Naive thymus-derived CD8-positive, alpha-beta T cell (primary cell): Measurements from ENCODE around the gene ESRP2. TPM values are rescaled to one million over a fixed set of nuclear protein-coding genes. Genes with fewer than 3 reads are reported as not detected.

Experiments
- ATAC-seq, 2 donors: fragments of 150-1000 bp; cut with Tn5 transposase in 1 of 2; sonication (Bioruptor Pico), chemical (Tn5 transposase) in 1 of 2; 1 replicate in 1 of 2; 2 replicates in 1 of 2; pipeline ENCODE4 v1.10.0; 2021; ENCODE audit warnings: mild to moderate bottlenecking in 2 of 2, moderate library complexity in 2 of 2
- POLR2A ChIA-PET: fragments of 350-600 bp; sonication (Branson Sonifier 250); formaldehyde crosslinking; loops from one replicate; lab custom pipeline; 2021; ENCODE audit warnings: antibody characterized with exemption; lab: Charles Lee
- DNase-seq, 10 donors: peaks; one replicate each; pipeline versions ENCODE4 v3.0.0 to v3.0.0-alpha.2; 2020 to 2022
- H3K27ac Mint-ChIP-seq, 10 donors: one replicate each; pipeline ENCODE4 v1.8.0; 2020 to 2022; ENCODE audit warnings: mild to moderate bottlenecking in 10 of 10, mixed read lengths in 10 of 10, moderate library complexity in 4 of 10, inconsistent platforms in 1 of 10
- H3K27me3 Mint-ChIP-seq, 5 donors: one replicate each; pipeline ENCODE4 v1.8.0; 2021 to 2022; ENCODE audit warnings: mixed read lengths in 5 of 5
- H3K36me3 Mint-ChIP-seq, 3 donors: one replicate each; pipeline ENCODE4 v1.8.0; 2020 to 2022; ENCODE audit warnings: mixed read lengths in 3 of 3, mild to moderate bottlenecking in 2 of 3, inconsistent platforms in 1 of 3
- H3K4me1 Mint-ChIP-seq, 4 donors: one replicate each; pipeline ENCODE4 v1.8.0; 2021 to 2022; ENCODE audit warnings: mixed read lengths in 4 of 4
- H3K4me3 Mint-ChIP-seq, 10 donors: one replicate each; pipeline ENCODE4 v1.8.0; 2020 to 2022; ENCODE audit warnings: mild to moderate bottlenecking in 10 of 10, mixed read lengths in 10 of 10, moderate library complexity in 6 of 10, inconsistent platforms in 1 of 10
- H3K9me3 Mint-ChIP-seq, 9 donors: one replicate each; pipeline ENCODE4 v1.8.0; 2020 to 2022; ENCODE audit warnings: mixed read lengths in 9 of 9, mild to moderate bottlenecking in 3 of 9, inconsistent platforms in 1 of 9, moderate library complexity in 1 of 9
- polyA plus RNA-seq, 3 donors: library from polyadenylated mRNA; unstranded; fragments of 300-500 nt; fragmentation: Illumina TruSeq; gene quantifications; one replicate each; pipeline ENCODE4 v1.2.3, GENCODE V29; 2021
- total RNA-seq, 8 experiments: library from RNA in 2 of 8; stranded (reverse) in 2 of 8; gene quantifications; one replicate each; pipeline ENCODE4 v1.2.3 and lab custom pipeline; 2021 to 2026

ESRP2 gene
- total and polyA plus RNA-seq, 5 experiments from 2014 or later: 0.22 to 0.64 (median 0.36) TPM; not detected in 2

DNA sequence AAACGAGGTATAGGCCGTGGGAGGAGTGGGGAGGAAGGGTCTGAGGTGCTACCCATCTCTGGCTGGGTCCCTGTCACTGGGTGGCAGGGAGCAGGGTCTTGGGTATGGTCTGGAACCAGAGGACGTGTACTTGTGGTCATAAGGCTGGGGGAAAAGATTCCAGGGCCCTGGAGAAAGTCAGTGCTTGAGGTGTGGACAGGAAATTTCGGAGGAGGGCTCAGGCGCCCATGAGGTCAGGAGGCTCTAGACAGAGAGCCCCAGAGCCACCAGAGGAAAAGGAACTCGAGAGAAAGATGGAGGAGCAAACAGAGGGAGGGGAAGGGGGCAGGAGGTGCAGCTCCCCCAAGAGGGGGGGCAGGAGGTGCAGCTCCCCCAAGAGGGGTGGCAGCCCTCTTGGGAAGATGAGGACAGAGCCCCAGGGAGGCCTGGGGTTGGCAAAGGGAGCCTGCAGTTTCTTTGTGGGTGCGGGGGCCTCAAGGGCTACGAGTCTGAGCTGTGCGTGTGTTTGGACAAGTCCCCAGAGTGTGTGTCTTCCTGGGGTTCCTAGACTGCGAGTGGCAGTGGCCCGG lies 27.7 kb upstream of the ESRP2 start:
- Mint-ChIP-seq H3K4me3 (peak overlapping the region; percentile 93 to 98 (median 95)), H3K4me1 (peaks cover 30 to 57% (median 50%) of the 10 kb centered on the region in 4 donors), H3K9me3 (no peaks in the 10 kb centered on the region), H3K27ac (peak overlapping the region; percentile 89 to 99 (median 98)), H3K27me3 (no peaks in the 10 kb centered on the region), H3K36me3 (peaks cover 0 to 22% (median 0%) of the 10 kb centered on the region in 3 donors)
- POLR2A ChIA-PET: interaction anchor here (0.9 to 40.3 kb wide), 11 partner anchors 11 to 179 kb away, joined by 3 to 1294 read pairs (median 6); partner anchors contain the start of genes NFATC3, PLA2G15, PRMT7 and SLC7A6OS
- no peak for DNase-seq
- no peak for ATAC-seq

DNA sequence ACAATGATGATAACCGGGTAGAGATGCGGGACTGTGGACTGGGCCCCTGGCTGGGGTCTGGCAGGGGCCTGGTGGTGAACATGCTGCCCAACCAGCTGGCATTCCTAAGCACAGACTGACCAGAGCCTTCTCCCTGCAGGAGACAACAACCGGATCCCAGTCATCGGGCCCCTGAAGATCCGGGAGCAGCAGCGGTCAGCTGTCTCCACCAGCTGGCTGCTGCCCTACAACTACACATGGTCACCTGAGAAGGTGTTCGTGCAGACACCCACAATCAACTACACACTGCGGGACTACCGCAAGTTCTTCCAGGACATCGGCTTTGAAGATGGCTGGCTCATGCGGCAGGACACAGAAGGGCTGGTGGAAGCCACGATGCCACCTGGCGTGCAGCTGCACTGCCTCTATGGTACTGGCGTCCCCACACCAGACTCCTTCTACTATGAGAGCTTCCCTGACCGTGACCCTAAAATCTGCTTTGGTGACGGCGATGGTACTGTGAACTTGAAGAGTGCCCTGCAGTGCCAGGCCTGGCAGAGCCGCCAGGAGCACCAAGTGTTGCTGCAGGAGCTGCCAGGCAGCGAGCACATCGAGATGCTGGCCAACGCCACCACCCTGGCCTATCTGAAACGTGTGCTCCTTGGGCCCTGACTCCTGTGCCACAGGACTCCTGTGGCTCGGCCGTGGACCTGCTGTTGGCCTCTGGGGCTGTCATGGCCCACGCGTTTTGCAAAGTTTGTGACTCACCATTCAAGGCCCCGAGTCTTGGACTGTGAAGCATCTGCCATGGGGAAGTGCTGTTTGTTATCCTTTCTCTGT lies 23.3 kb upstream of the ESRP2 start:
- ATAC-seq: no peak
- Mint-ChIP-seq H3K27ac (peak overlapping the region in 2 of 10 donors; percentile 9 to 27), H3K36me3 (peaks cover 0 to 24% (median 4%) of the 10 kb centered on the region in 3 donors), H3K4me3 (no peak overlapping the region), H3K9me3 (no peaks in the 10 kb centered on the region), H3K27me3 (no peaks in the 10 kb centered on the region), H3K4me1 (peaks cover 14 to 37% (median 23%) of the 10 kb centered on the region in 4 donors)
- DNase-seq: no peak
- POLR2A ChIA-PET: interaction anchor here (0.7 to 40.3 kb wide), 5 partner anchors 17 to 76 kb away, joined by 3 to 1294 read pairs (median 4); partner anchors contain the start of genes PRMT7 and SLC7A6OS

DNA sequence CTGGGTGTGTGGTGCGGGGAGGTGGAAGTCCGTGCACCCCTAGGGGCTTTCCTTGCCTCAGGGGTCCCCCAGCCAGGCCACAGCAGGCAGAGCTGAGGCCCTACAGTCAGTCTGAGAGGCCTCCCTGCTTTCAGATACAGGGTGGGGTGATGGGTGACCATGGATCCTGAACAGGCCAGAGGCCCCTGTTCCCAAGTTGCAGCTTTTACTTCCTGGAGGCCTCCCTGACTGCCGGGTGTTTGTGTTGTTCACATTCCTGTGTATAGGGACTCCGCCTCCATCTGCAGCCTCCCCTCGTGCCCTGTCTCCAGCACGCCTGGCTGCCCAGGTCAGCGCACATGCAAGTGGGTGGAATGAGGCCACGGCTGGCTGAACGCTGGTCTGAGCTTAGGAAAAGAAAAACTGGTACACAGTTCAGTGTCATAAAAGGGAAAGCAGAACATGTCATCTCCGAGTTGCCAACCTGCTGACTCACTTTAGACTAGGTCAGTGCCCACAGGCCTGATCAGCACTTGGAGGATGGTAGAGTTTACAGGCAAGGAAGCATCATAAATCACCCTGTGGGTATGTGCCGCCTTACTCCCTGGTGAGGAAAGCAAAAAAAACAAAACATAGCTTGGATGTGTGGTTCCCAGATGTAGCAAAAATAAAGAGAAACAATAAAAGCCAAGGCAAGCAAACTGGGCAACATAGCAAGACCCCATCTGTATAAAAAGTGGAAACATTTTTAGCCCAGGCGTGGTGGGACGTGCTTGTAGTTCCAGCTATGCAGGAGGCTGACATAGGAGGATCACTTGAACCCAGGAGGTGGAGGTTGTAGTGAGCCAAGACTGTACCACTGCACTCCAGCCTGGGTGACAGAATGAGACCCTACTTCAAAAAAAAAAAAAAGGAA lies 22.2 kb upstream of the ESRP2 start:
- Mint-ChIP-seq H3K27ac (peak overlapping the region in 5 of 10 donors; percentile 9 to 56 (median 37)), H3K36me3 (peaks cover 0 to 26% (median 6%) of the 10 kb centered on the region in 3 donors), H3K27me3 (no peaks in the 10 kb centered on the region), H3K4me1 (peaks cover 3 to 28% (median 15%) of the 10 kb centered on the region in 4 donors), H3K9me3 (no peaks in the 10 kb centered on the region), H3K4me3 (peak overlapping the region in 1 of 10 donors; percentile 3)
- no peak for ATAC-seq
- POLR2A ChIA-PET: interaction anchor here (0.7 to 40.3 kb wide), 5 partner anchors 15 to 77 kb away, joined by 3 to 1294 read pairs (median 4); partner anchors contain the start of genes PRMT7 and SLC7A6OS
- DNase-seq: no peak

DNA sequence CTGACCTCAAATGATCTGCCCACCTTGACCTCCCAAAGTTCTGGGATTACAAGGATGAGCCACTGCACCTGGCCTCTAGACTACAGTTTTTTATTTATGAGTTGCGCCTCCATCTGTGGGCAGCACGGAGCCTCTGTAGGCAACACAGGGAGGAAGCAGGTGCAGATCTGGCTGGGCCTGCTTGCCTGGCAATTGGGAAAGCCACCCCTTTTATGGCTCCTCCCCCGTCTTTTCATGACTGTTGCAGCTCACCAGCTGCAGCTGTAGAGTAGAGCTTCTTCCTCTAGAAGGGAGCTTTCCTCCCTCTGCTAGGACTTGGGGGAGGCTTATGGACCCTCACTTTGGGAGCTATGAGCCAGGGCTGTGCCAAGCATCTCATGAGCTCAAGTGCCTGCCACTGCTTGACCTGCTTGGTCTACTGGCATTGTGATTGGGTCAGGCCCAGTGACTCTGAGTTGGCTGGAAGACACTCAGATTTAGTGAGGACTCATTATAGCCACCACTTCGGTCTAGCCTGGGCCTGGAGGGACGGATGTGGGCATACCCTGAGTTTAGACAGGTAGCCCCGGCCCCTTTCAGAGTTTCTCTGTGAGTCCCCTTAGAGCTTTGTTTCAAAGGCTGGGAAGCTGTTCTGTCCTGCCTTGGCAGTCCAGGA lies 21.5 kb upstream of the ESRP2 start:
- Mint-ChIP-seq H3K27me3 (no peaks in the 10 kb centered on the region), H3K36me3 (peaks cover 0 to 29% (median 6%) of the 10 kb centered on the region in 3 donors), H3K27ac (peak overlapping the region in 3 of 10 donors; percentile 14 to 40 (median 38)), H3K9me3 (no peaks in the 10 kb centered on the region), H3K4me1 (peaks cover 0 to 25% (median 13%) of the 10 kb centered on the region in 4 donors), H3K4me3 (no peak overlapping the region)
- POLR2A ChIA-PET: interaction anchor here (1.4 to 40.3 kb wide), 4 partner anchors 16 to 72 kb away, joined by 4 to 1294 read pairs (median 4); partner anchors contain the start of genes PRMT7 and SLC7A6OS
- DNase-seq (no peak), ATAC-seq (peak in 1 of 2 donors; percentile 47)

DNA sequence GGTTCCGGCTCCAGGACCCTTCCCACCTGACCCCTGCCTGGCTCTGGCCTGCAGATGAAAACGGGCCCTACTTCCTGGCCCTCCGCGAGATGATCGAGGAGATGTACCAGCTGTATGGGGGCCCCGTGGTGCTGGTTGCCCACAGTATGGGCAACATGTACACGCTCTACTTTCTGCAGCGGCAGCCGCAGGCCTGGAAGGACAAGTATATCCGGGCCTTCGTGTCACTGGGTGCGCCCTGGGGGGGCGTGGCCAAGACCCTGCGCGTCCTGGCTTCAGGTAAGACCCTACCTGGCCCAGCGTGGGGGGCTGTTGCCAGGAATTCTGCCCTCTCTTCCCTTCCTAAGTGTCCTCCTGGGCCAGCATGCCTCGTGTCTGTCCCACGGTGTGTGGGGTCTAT lies 19.8 kb upstream of the ESRP2 start:
- POLR2A ChIA-PET: interaction anchor here (40.3 kb wide), 1 partner anchor 40 kb away, joined by 1294 read pairs; the partner anchor contains the start of genes PRMT7 and SLC7A6OS
- Mint-ChIP-seq H3K27ac (no peak overlapping the region), H3K4me3 (no peak overlapping the region), H3K9me3 (no peaks in the 10 kb centered on the region), H3K27me3 (no peaks in the 10 kb centered on the region), H3K4me1 (peaks cover 0 to 23% (median 7%) of the 10 kb centered on the region in 4 donors), H3K36me3 (peaks cover 0 to 43% (median 6%) of the 10 kb centered on the region in 3 donors)
- DNase-seq (no peak), ATAC-seq (no peak)

DNA sequence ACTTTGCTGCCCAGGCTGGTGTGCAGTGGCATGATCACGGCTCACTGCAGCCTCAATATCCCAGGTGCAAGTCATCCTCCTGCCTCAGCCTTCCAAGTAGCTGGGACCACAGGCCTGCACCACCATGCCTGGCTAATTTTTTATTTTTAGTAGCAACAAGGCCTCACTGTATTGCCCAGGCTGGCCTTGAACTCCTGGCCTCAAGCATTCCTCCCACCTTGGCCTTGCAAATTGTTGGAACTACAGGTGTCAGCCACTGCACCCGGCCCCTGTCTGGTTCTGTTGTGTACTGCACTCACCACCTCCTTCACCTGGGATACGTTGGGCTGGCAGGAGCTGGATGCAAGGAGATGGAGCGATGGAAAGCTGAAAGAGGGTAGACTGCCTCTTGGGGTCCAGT lies 17.8 kb upstream of the ESRP2 start:
- Mint-ChIP-seq H3K4me3 (no peak overlapping the region), H3K36me3 (peaks cover 0 to 54% (median 6%) of the 10 kb centered on the region in 3 donors), H3K27ac (peak overlapping the region in 1 of 10 donors; percentile 6), H3K27me3 (no peaks in the 10 kb centered on the region), H3K4me1 (peaks cover 0 to 23% (median 8%) of the 10 kb centered on the region in 4 donors), H3K9me3 (no peaks in the 10 kb centered on the region)
- ATAC-seq: no peak
- POLR2A ChIA-PET: no interaction called here
- no peak for DNase-seq

DNA sequence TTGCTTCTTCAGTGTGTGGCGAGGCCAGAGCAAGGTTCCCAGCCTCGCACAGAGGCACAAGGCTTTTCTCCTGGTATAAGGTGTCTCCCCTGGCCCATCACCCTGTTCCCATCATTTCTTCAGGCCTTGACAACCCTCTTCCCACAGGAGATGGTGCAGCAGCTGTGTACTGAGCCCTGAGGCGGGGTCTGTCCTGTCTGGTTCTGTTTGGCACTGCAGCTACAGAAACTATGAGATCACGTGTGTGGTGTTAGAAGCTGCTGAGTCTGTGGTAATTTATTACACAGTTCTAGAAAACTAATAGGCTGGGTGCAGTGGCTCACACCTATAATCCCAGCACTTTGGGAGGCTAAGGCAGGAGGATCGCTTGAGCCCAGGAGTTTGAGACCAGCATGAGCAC lies 16.5 kb upstream of the ESRP2 start:
- ATAC-seq (no peak), DNase-seq (no peak)
- H3K27me3 Mint-ChIP-seq: no peaks in the 10 kb centered on the region
- H3K4me1 Mint-ChIP-seq: peaks cover 0 to 20% (median 6%) of the 10 kb centered on the region in 4 donors
- H3K36me3 Mint-ChIP-seq: peaks cover 0 to 48% (median 3%) of the 10 kb centered on the region in 3 donors
- no peak overlapping the region for H3K27ac Mint-ChIP-seq
- H3K4me3 Mint-ChIP-seq: no peak overlapping the region
- H3K9me3 Mint-ChIP-seq: no peaks in the 10 kb centered on the region
- POLR2A ChIA-PET: interaction anchor here (0.6 to 2.2 kb wide), 2 partner anchors 12 to 85 kb away, joined by 3 to 5 read pairs; partner anchors contain the start of gene SLC7A6

DNA sequence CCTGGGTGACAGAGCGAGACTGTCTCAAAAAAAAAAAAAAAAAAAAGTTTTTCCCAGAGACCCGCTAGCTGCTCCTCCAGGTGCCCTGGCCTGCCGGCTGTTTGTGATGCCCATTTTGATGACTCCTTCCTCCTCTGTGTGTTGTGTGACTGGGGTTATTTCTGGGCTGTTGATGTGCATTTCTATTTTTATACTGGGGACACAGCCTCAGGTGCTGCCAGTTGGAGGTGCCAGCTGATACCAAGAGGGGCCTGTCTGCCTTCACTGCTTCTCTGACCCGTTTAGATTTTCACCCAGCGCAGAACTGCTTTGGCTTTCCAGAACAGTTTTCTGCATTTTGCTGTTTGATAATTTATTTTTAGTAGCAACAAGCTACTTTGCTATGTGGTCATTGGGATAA lies 15.9 kb upstream of the ESRP2 start:
- no peak for DNase-seq
- no peak for ATAC-seq
- peaks cover 0 to 22% (median 6%) of the 10 kb centered on the region in 4 donors for H3K4me1 Mint-ChIP-seq
- H3K4me3 Mint-ChIP-seq: no peak overlapping the region
- H3K27me3 Mint-ChIP-seq: no peaks in the 10 kb centered on the region
- H3K27ac Mint-ChIP-seq: no peak overlapping the region
- H3K9me3 Mint-ChIP-seq: no peaks in the 10 kb centered on the region
- POLR2A ChIA-PET: interaction anchor here (0.6 to 2.2 kb wide), 5 partner anchors 12 to 340 kb away, joined by 3 to 5 read pairs (median 4); partner anchors contain the start of genes ESRP2 and SLC7A6
- peaks cover 0 to 46% (median 3%) of the 10 kb centered on the region in 3 donors for H3K36me3 Mint-ChIP-seq

DNA sequence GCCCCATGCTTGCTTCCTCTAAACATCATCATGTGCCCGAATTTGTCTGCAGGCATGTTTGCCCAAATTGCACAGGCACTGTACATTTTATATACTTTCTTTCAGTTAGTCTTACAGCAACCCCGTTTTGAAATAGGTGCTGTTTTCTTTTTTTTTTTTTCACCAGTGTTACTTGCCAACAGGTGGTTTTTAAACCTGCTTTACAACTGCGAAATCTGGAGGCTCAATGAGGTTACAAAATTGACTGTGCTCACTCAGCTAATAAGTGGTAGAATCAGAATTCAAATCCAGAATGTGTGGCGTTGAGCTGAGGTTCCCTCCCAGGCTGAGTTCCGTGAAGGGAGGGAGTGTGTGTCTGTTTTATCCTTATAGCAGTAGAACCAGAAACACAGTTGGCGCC lies 15.0 kb upstream of the ESRP2 start:
- POLR2A ChIA-PET: interaction anchor here (0.7 to 2.2 kb wide), 6 partner anchors 10 to 339 kb away, joined by 3 to 5 read pairs (median 4); partner anchors contain the start of genes ESRP2 and SLC7A6
- no peaks in the 10 kb centered on the region for H3K9me3 Mint-ChIP-seq
- DNase-seq (no peak), ATAC-seq (no peak)
- H3K27ac Mint-ChIP-seq: no peak overlapping the region
- H3K4me3 Mint-ChIP-seq: no peak overlapping the region
- no peaks in the 10 kb centered on the region for H3K27me3 Mint-ChIP-seq
- peaks cover 0 to 40% (median 3%) of the 10 kb centered on the region in 3 donors for H3K36me3 Mint-ChIP-seq
- H3K4me1 Mint-ChIP-seq: peaks cover 6 to 31% (median 15%) of the 10 kb centered on the region in 4 donors

DNA sequence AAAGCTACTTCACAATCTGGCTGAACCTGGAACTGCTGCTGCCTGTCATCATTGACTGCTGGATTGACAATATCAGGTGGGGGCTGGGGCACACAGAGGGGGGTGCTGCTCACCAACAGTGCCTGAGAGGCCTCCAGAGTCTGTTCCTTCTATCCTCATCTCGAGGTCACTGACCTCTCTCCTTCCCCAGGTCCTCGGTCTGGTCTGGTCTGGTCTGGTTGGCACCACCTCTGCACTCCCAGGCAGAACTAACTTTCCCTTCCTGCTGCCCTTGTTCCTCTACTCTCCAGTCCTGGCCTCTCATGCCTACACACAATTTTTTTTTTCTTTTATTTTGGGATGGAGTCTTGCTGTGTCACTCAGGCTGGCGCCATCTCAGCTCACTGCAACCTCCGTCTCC lies 13.4 kb upstream of the ESRP2 start:
- ATAC-seq: no peak
- peaks cover 13 to 43% (median 27%) of the 10 kb centered on the region in 4 donors for H3K4me1 Mint-ChIP-seq
- POLR2A ChIA-PET: interaction anchor here (0.7 kb wide), 1 partner anchor 186 kb away, joined by 5 read pairs; no protein-coding TSS in a partner anchor
- H3K36me3 Mint-ChIP-seq: peaks cover 0 to 33% (median 3%) of the 10 kb centered on the region in 3 donors
- H3K9me3 Mint-ChIP-seq: no peaks in the 10 kb centered on the region
- H3K4me3 Mint-ChIP-seq: peak overlapping the region in 1 of 10 donors; percentile 20
- H3K27me3 Mint-ChIP-seq: no peaks in the 10 kb centered on the region
- DNase-seq: no peak
- H3K27ac Mint-ChIP-seq: no peak overlapping the region

DNA sequence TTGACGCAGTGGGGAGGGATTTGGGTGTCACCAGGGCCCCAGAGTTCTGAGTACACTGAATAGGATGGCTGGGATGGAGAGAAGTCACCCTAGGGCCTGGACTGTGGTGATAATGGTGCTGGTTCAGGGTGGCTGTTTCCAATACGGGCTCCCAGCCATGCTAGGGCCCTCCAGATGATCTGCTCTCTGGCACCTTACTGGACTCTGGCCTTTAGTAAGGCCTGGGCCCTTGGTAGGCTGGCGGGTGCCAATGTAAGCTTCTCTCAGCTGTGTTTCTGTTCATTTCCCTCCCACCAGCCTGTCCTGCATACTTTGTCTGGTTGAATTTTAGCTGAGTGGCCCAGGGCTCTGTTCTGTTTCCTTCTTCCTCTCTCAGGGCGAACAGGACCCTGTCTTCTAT lies 12.0 kb upstream of the ESRP2 start:
- peaks cover 14 to 48% (median 30%) of the 10 kb centered on the region in 4 donors for H3K4me1 Mint-ChIP-seq
- peak overlapping the region in 3 of 10 donors; percentile 24 to 26 (median 26) for H3K4me3 Mint-ChIP-seq
- no peak for ATAC-seq
- POLR2A ChIA-PET: interaction anchor here (1.0 kb wide), 1 partner anchor 11 kb away, joined by 4 read pairs; no protein-coding TSS in a partner anchor
- H3K27me3 Mint-ChIP-seq: no peaks in the 10 kb centered on the region
- H3K27ac Mint-ChIP-seq: no peak overlapping the region
- no peaks in the 10 kb centered on the region for H3K9me3 Mint-ChIP-seq
- H3K36me3 Mint-ChIP-seq: peaks cover 0 to 30% (median 0%) of the 10 kb centered on the region in 3 donors
- no peak for DNase-seq
